IMR-90 (cell line): Measurements from ENCODE around the gene TCF12. TPM values are rescaled to one million over a fixed set of nuclear protein-coding genes. Genes with fewer than 3 reads are reported as not detected.
A peak's percentile ranks its signal among the peaks of the same experiment; 100 is the strongest.
"Not testable (repeated sequence)": the region's sequence is repeated elsewhere in the genome, so short reads cannot be mapped to it uniquely, and the experiment has no call there.

Source experiments
- ATAC-seq: fragments of 200-7000 bp; cut with Tn5 transposase; 2 replicates; pipeline ENCODE4 v1.9.1; 2020; ENCODE audit warnings: low read depth, mild to moderate bottlenecking, moderate library complexity
- BruUV-seq: library from RNA; stranded (reverse); fragments of 400-500 nt; replicated peaks from 2 replicates; lab custom pipeline; 2021; lab: Mats Ljungman, UMichigan
- CTCF ChIA-PET: fragments of 300-600 bp; formaldehyde crosslinking; extraction: SDS; loops from one replicate; lab custom pipeline; 2021; ENCODE audit warnings: antibody characterized with exemption; lab: Yijun Ruan, JAX
- POLR2A ChIA-PET: fragments of 300-600 bp; sonication (Branson Sonifier 250); formaldehyde crosslinking; loops from one replicate; lab custom pipeline; 2022; ENCODE audit warnings: antibody characterized with exemption; ENCODE audit not compliant: unreplicated experiment; lab: Charles Lee
- DNase-seq: peaks from one replicate; pipeline ENCODE4 v3.0.0; 2013
- H2AFZ ChIP-seq: replicated peaks from 2 replicates; pipeline ENCODE3; 2013; ENCODE audit warnings: low read length, mild to moderate bottlenecking; ENCODE audit not compliant: poor library complexity
- H2AK5ac ChIP-seq: 2 replicates; pipeline ENCODE4 v1.6.1; 2013; ENCODE audit warnings: low read depth, low read length, inconsistent platforms
- H2AK9ac ChIP-seq: replicated peaks from 2 replicates; pipeline ENCODE3; 2013; ENCODE audit warnings: mild to moderate bottlenecking, low read depth, low read length, moderate library complexity; ENCODE audit not compliant: poor library complexity
- H2BK120ac ChIP-seq: 2 replicates; pipeline ENCODE4 v1.6.1; 2013; ENCODE audit warnings: low read depth, low read length, inconsistent platforms
- H2BK15ac ChIP-seq: 3 replicates; pipeline ENCODE4 v1.6.1; 2013; ENCODE audit warnings: low read depth, low read length, inconsistent platforms
- H2BK20ac ChIP-seq: 2 replicates; pipeline ENCODE4 v1.6.1; 2013; ENCODE audit warnings: low read depth, mild to moderate bottlenecking, inconsistent platforms, low read length, moderate library complexity
- H2BK5ac ChIP-seq: 2 replicates; pipeline ENCODE4 v1.6.1; 2013; ENCODE audit warnings: mild to moderate bottlenecking, low read depth, low read length, inconsistent platforms; ENCODE audit not compliant: poor library complexity, severe bottlenecking
- H3K14ac ChIP-seq: replicated peaks from 2 replicates; pipeline ENCODE4 v1.6.1; 2013; ENCODE audit warnings: low read depth, low read length, inconsistent platforms
- H3K18ac ChIP-seq: 2 replicates; pipeline ENCODE4 v1.6.1; 2013; ENCODE audit warnings: low read depth, low read length, control low read depth
- H3K23ac ChIP-seq: 2 replicates; pipeline ENCODE4 v1.6.1; 2013; ENCODE audit warnings: low read depth, low read length, inconsistent platforms
- H3K27ac ChIP-seq: 2 replicates; pipeline ENCODE4 v1.5.1; 2013; ENCODE audit warnings: mild to moderate bottlenecking, control low read depth, low read length; ENCODE audit not compliant: insufficient read depth
- H3K27me3 ChIP-seq: 2 replicates; pipeline ENCODE4 v1.6.1; 2013; ENCODE audit warnings: low read length; ENCODE audit not compliant: control insufficient read depth, insufficient read depth
- H3K36me3 ChIP-seq: 2 replicates; pipeline ENCODE4 v1.6.1; 2013; ENCODE audit warnings: low read length, mixed read lengths; ENCODE audit not compliant: control insufficient read depth, insufficient read depth
- H3K4ac ChIP-seq: 2 replicates; pipeline ENCODE4 v1.6.1; 2013; ENCODE audit warnings: low read depth, low read length, inconsistent platforms
- H3K4me1 ChIP-seq: 2 replicates; pipeline ENCODE4 v1.6.1; 2013; ENCODE audit warnings: low read length, mixed read lengths; ENCODE audit not compliant: control insufficient read depth, insufficient read depth
- H3K4me2 ChIP-seq: 2 replicates; pipeline ENCODE4 v1.6.1; 2013; ENCODE audit warnings: low read depth, mild to moderate bottlenecking, control low read depth, low read length, moderate library complexity
- H3K4me3 ChIP-seq: 2 replicates; pipeline ENCODE4 v1.5.1; 2013; ENCODE audit warnings: low read depth, mild to moderate bottlenecking, control low read depth, low read length, moderate library complexity; ENCODE audit not compliant: insufficient read depth
- H3K56ac ChIP-seq: 2 replicates; pipeline ENCODE4 v1.6.1; 2013; ENCODE audit warnings: low read length, inconsistent platforms; ENCODE audit not compliant: insufficient read depth; ENCODE audit errors: extremely low read depth
- H3K79me1 ChIP-seq, 2 experiments: 2 replicates each; pipeline ENCODE4 v1.6.1; 2013; ENCODE audit warnings: low read length in 2 of 2, inconsistent platforms in 1 of 2, low read depth in 1 of 2
- H3K9ac ChIP-seq: 2 replicates; pipeline ENCODE4 v1.6.1; 2013; ENCODE audit warnings: low read depth, low read length, control low read depth
- H3K9me1 ChIP-seq: 2 replicates; pipeline ENCODE4 v1.6.1; 2013; ENCODE audit warnings: low read length, inconsistent platforms; ENCODE audit not compliant: insufficient read depth
- H3K9me3 ChIP-seq: 2 replicates; pipeline ENCODE4 v1.6.1; 2013; ENCODE audit warnings: low read length; ENCODE audit not compliant: control insufficient read depth, insufficient read depth
- H4K20me1 ChIP-seq: 2 replicates; pipeline ENCODE4 v1.6.1; 2013; ENCODE audit warnings: low read length, inconsistent platforms; ENCODE audit not compliant: insufficient read depth
- H4K5ac ChIP-seq: 2 replicates; pipeline ENCODE4 v1.6.1; 2013; ENCODE audit warnings: mild to moderate bottlenecking, low read depth, low read length, control low read depth
- H4K8ac ChIP-seq, 2 experiments: 2 replicates each; pipeline ENCODE4 v1.6.1; 2013; ENCODE audit warnings: low read depth in 2 of 2, low read length in 2 of 2, control low read depth in 1 of 2, inconsistent platforms in 1 of 2
- H4K91ac ChIP-seq: 2 replicates; pipeline ENCODE4 v1.6.1; 2013; ENCODE audit warnings: low read depth, low read length, inconsistent platforms; ENCODE audit not compliant: insufficient read depth
- RAD21 ChIP-seq: IDR thresholded peaks from 2 replicates; pipeline ENCODE4 v1.6.1; 2012; ENCODE audit warnings: low read length, improper control_type of control experiment
- RCOR1 ChIP-seq: IDR thresholded peaks from 2 replicates; pipeline ENCODE4 v1.6.1; 2012; ENCODE audit warnings: mild to moderate bottlenecking, low read length, improper control_type of control experiment; ENCODE audit not compliant: insufficient replicate concordance
- WGBS, 2 experiments: methylation state at CpG; one replicate each; pipeline versions ENCODE4 v1.1.5 to v1.1.7; 2013; ENCODE audit warnings: missing lambda C conversion rate in 2 of 2; ENCODE audit not compliant: insufficient read length in 1 of 2; ENCODE audit errors: extremely low coverage in 2 of 2; 5-methylcytosine and 5-hydroxymethylcytosine counted together
- dilution Hi-C: fragments of 300-500 bp; cut with HindIII; formaldehyde crosslinking; loops from one replicate; pipeline ENCODE4 v1.14.3; 2018; ENCODE audit warnings: low sequenced_read_pairs; ENCODE audit not compliant: unreplicated experiment
- in situ Hi-C: fragments of 300-500 bp; cut with MboI; formaldehyde crosslinking; loops from 3 replicates; pipeline ENCODE4 v1.14.3; 2019; ENCODE audit warnings: low sequenced_read_pairs, inconsistent platforms, mixed read lengths
- intact Hi-C: fragments of 100-400 bp; cut with micrococcal nuclease; formaldehyde crosslinking; loops from 2 replicates; pipeline ENCODE4 v1.10.0; 2022
- polyA plus RNA-seq, 3 experiments: library from polyadenylated mRNA; depleted of rRNA; stranded (reverse); fragments of >200 nt; gene quantifications; 2 replicates each; pipeline ENCODE4 v1.2.3, GENCODE V29; 2012; ENCODE audit warnings: low replicate concordance in 1 of 3
- total RNA-seq: library from RNA; depleted of rRNA; stranded (reverse); fragments of >200 nt; gene quantifications from 2 replicates; pipeline ENCODE4 v1.2.3, GENCODE V29; 2012

The TCF12 gene
- total and polyA plus RNA-seq, 2 of the 4 experiments (the other 2 are of a cell fraction) = 79.4 to 160 TPM

- peak; percentile 94 for TF ChIP-seq RCOR1
- TF ChIP-seq RAD21 = no peak
Observed at GRCh38 chr15:57160823-57161560, 242.5 kb downstream of the TCF12 start (continued).

GRCh38 chr15:57164251-57164650, 245.8 kb downstream of the TCF12 start:
- H3K4me1 ChIP-seq, POLR2A ChIA-PET, H3K4me2 ChIP-seq, ATAC-seq, H4K5ac ChIP-seq, H2BK5ac ChIP-seq, intact Hi-C loops, H2BK15ac ChIP-seq, H3K9me1 ChIP-seq, H2BK120ac ChIP-seq, H3K23ac ChIP-seq, H2AFZ ChIP-seq, BruUV-seq, H3K9me3 ChIP-seq, in situ Hi-C loops, H3K4ac ChIP-seq, H3K36me3 ChIP-seq, H3K18ac ChIP-seq, dilution Hi-C loops, CTCF ChIA-PET, H2AK9ac ChIP-seq, H4K91ac ChIP-seq, H2BK20ac ChIP-seq, H3K56ac ChIP-seq, H3K27me3 ChIP-seq, H3K9ac ChIP-seq, DNase-seq, H3K14ac ChIP-seq, H3K4me3 ChIP-seq, H4K20me1 ChIP-seq: not testable (repeated sequence)
- peaks cover 20 to 42% of the 10 kb centered on the region in 2 experiments for H3K79me1 ChIP-seq
- no CpG with 5 or more reads among the region's 7 CpGs for WGBS, 2 experiments
- H2AK5ac ChIP-seq = peak overlapping the region; percentile 33; the same call in 1 of the 2 replicates
- H3K27ac ChIP-seq = peak overlapping the region; percentile 22; the same call in 1 of the 2 replicates
- peak overlapping the region in 1 of 2 experiments; percentile 47; a peak in 1 of 4 replicates for H4K8ac ChIP-seq
